IMR-90 (cell line): Measurements from ENCODE around the gene CPEB2. TPM values are rescaled to one million over a fixed set of nuclear protein-coding genes. Genes with fewer than 3 reads are reported as not detected.

Experiments
- ATAC-seq: fragments of 200-7000 bp; cut with Tn5 transposase; 2 replicates; pipeline ENCODE4 v1.9.1; 2020; ENCODE audit warnings: low read depth, mild to moderate bottlenecking, moderate library complexity
- BruUV-seq: library from RNA; stranded (reverse); fragments of 400-500 nt; replicated peaks from 2 replicates; lab custom pipeline; 2021; lab: Mats Ljungman, UMichigan
- CTCF ChIA-PET: fragments of 300-600 bp; formaldehyde crosslinking; extraction: SDS; loops from one replicate; lab custom pipeline; 2021; ENCODE audit warnings: antibody characterized with exemption; lab: Yijun Ruan, JAX
- POLR2A ChIA-PET: fragments of 300-600 bp; sonication (Branson Sonifier 250); formaldehyde crosslinking; loops from one replicate; lab custom pipeline; 2022; ENCODE audit warnings: antibody characterized with exemption; ENCODE audit not compliant: unreplicated experiment; lab: Charles Lee
- DNase-seq: peaks from one replicate; pipeline ENCODE4 v3.0.0; 2013
- H2AFZ ChIP-seq: replicated peaks from 2 replicates; pipeline ENCODE3; 2013; ENCODE audit warnings: low read length, mild to moderate bottlenecking; ENCODE audit not compliant: poor library complexity
- H2AK5ac ChIP-seq: 2 replicates; pipeline ENCODE4 v1.6.1; 2013; ENCODE audit warnings: low read depth, low read length, inconsistent platforms
- H2AK9ac ChIP-seq: replicated peaks from 2 replicates; pipeline ENCODE3; 2013; ENCODE audit warnings: mild to moderate bottlenecking, low read depth, low read length, moderate library complexity; ENCODE audit not compliant: poor library complexity
- H2BK120ac ChIP-seq: 2 replicates; pipeline ENCODE4 v1.6.1; 2013; ENCODE audit warnings: low read depth, low read length, inconsistent platforms
- H2BK15ac ChIP-seq: 3 replicates; pipeline ENCODE4 v1.6.1; 2013; ENCODE audit warnings: low read depth, low read length, inconsistent platforms
- H2BK20ac ChIP-seq: 2 replicates; pipeline ENCODE4 v1.6.1; 2013; ENCODE audit warnings: low read depth, mild to moderate bottlenecking, inconsistent platforms, low read length, moderate library complexity
- H2BK5ac ChIP-seq: 2 replicates; pipeline ENCODE4 v1.6.1; 2013; ENCODE audit warnings: mild to moderate bottlenecking, low read depth, low read length, inconsistent platforms; ENCODE audit not compliant: poor library complexity, severe bottlenecking
- H3K14ac ChIP-seq: replicated peaks from 2 replicates; pipeline ENCODE4 v1.6.1; 2013; ENCODE audit warnings: low read depth, low read length, inconsistent platforms
- H3K18ac ChIP-seq: 2 replicates; pipeline ENCODE4 v1.6.1; 2013; ENCODE audit warnings: low read depth, low read length, control low read depth
- H3K23ac ChIP-seq: 2 replicates; pipeline ENCODE4 v1.6.1; 2013; ENCODE audit warnings: low read depth, low read length, inconsistent platforms
- H3K27ac ChIP-seq: 2 replicates; pipeline ENCODE4 v1.5.1; 2013; ENCODE audit warnings: mild to moderate bottlenecking, control low read depth, low read length; ENCODE audit not compliant: insufficient read depth
- H3K27me3 ChIP-seq: 2 replicates; pipeline ENCODE4 v1.6.1; 2013; ENCODE audit warnings: low read length; ENCODE audit not compliant: control insufficient read depth, insufficient read depth
- H3K36me3 ChIP-seq: 2 replicates; pipeline ENCODE4 v1.6.1; 2013; ENCODE audit warnings: low read length, mixed read lengths; ENCODE audit not compliant: control insufficient read depth, insufficient read depth
- H3K4ac ChIP-seq: 2 replicates; pipeline ENCODE4 v1.6.1; 2013; ENCODE audit warnings: low read depth, low read length, inconsistent platforms
- H3K4me1 ChIP-seq: 2 replicates; pipeline ENCODE4 v1.6.1; 2013; ENCODE audit warnings: low read length, mixed read lengths; ENCODE audit not compliant: control insufficient read depth, insufficient read depth
- H3K4me2 ChIP-seq: 2 replicates; pipeline ENCODE4 v1.6.1; 2013; ENCODE audit warnings: low read depth, mild to moderate bottlenecking, control low read depth, low read length, moderate library complexity
- H3K4me3 ChIP-seq: 2 replicates; pipeline ENCODE4 v1.5.1; 2013; ENCODE audit warnings: low read depth, mild to moderate bottlenecking, control low read depth, low read length, moderate library complexity; ENCODE audit not compliant: insufficient read depth
- H3K56ac ChIP-seq: 2 replicates; pipeline ENCODE4 v1.6.1; 2013; ENCODE audit warnings: low read length, inconsistent platforms; ENCODE audit not compliant: insufficient read depth; ENCODE audit errors: extremely low read depth
- H3K79me1 ChIP-seq, 2 experiments: 2 replicates each; pipeline ENCODE4 v1.6.1; 2013; ENCODE audit warnings: low read length in 2 of 2, inconsistent platforms in 1 of 2, low read depth in 1 of 2
- H3K9ac ChIP-seq: 2 replicates; pipeline ENCODE4 v1.6.1; 2013; ENCODE audit warnings: low read depth, low read length, control low read depth
- H3K9me1 ChIP-seq: 2 replicates; pipeline ENCODE4 v1.6.1; 2013; ENCODE audit warnings: low read length, inconsistent platforms; ENCODE audit not compliant: insufficient read depth
- H3K9me3 ChIP-seq: 2 replicates; pipeline ENCODE4 v1.6.1; 2013; ENCODE audit warnings: low read length; ENCODE audit not compliant: control insufficient read depth, insufficient read depth
- H4K20me1 ChIP-seq: 2 replicates; pipeline ENCODE4 v1.6.1; 2013; ENCODE audit warnings: low read length, inconsistent platforms; ENCODE audit not compliant: insufficient read depth
- H4K5ac ChIP-seq: 2 replicates; pipeline ENCODE4 v1.6.1; 2013; ENCODE audit warnings: mild to moderate bottlenecking, low read depth, low read length, control low read depth
- H4K8ac ChIP-seq, 2 experiments: 2 replicates each; pipeline ENCODE4 v1.6.1; 2013; ENCODE audit warnings: low read depth in 2 of 2, low read length in 2 of 2, control low read depth in 1 of 2, inconsistent platforms in 1 of 2
- H4K91ac ChIP-seq: 2 replicates; pipeline ENCODE4 v1.6.1; 2013; ENCODE audit warnings: low read depth, low read length, inconsistent platforms; ENCODE audit not compliant: insufficient read depth
- BHLHE40 ChIP-seq: fragments of 150-350 bp; IDR thresholded peaks from 2 replicates; pipeline ENCODE4 v1.6.1; 2016; ENCODE audit warnings: mild to moderate bottlenecking, low read depth, low read length
- CEBPB ChIP-seq: IDR thresholded peaks from 2 replicates; pipeline ENCODE4 v1.6.1; 2012; ENCODE audit warnings: low read depth, low read length, improper control_type of control experiment
- CHD1 ChIP-seq: IDR thresholded peaks from 2 replicates; pipeline ENCODE4 v1.6.1; 2012; ENCODE audit warnings: low read depth, low read length, improper control_type of control experiment
- CTCF ChIP-seq: conservative IDR thresholded peaks from 2 replicates; pipeline ENCODE4 v1.5.1; 2012; ENCODE audit warnings: mild to moderate bottlenecking, low read depth, low read length, improper control_type of control experiment
- ELK1 ChIP-seq: fragments of 150-350 bp; IDR thresholded peaks from 2 replicates; pipeline ENCODE4 v1.6.1; 2016; ENCODE audit warnings: low read depth, mild to moderate bottlenecking, low read length, moderate library complexity, borderline replicate concordance
- FOS ChIP-seq: fragments of 150-350 bp; IDR thresholded peaks from 2 replicates; pipeline ENCODE4 v1.6.1; 2016; ENCODE audit warnings: low read depth, low read length
- MAFK ChIP-seq: IDR thresholded peaks from 2 replicates; pipeline ENCODE4 v1.6.1; 2012; ENCODE audit warnings: low read depth, low read length, improper control_type of control experiment
- MAZ ChIP-seq: IDR thresholded peaks from 2 replicates; pipeline ENCODE4 v1.6.1; 2012; ENCODE audit warnings: low read depth, mild to moderate bottlenecking, low read length, improper control_type of control experiment, moderate library complexity, borderline replicate concordance
- MXI1 ChIP-seq: IDR thresholded peaks from 2 replicates; pipeline ENCODE4 v1.6.1; 2012; ENCODE audit warnings: low read depth, mild to moderate bottlenecking, low read length, moderate library complexity, borderline replicate concordance
- NFE2L2 ChIP-seq: fragments of 150-350 bp; IDR thresholded peaks from 2 replicates; pipeline ENCODE4 v1.6.1; 2016; ENCODE audit warnings: low read depth, mild to moderate bottlenecking, low read length
- POLR2A ChIP-seq: IDR thresholded peaks from 2 replicates; pipeline ENCODE4 v1.6.1; 2012; ENCODE audit warnings: mild to moderate bottlenecking, low read depth, low read length
- RAD21 ChIP-seq: IDR thresholded peaks from 2 replicates; pipeline ENCODE4 v1.6.1; 2012; ENCODE audit warnings: low read length, improper control_type of control experiment
- RFX5 ChIP-seq: IDR thresholded peaks from 2 replicates; pipeline ENCODE4 v1.8.0; 2012; ENCODE audit warnings: low read depth, mild to moderate bottlenecking, low read length, moderate library complexity
- SMC3 ChIP-seq: fragments of 150-350 bp; IDR thresholded peaks from 2 replicates; pipeline ENCODE4 v1.6.1; 2016; ENCODE audit warnings: low read depth, mild to moderate bottlenecking, antibody characterized with exemption, low read length, moderate library complexity
- USF2 ChIP-seq: fragments of 150-350 bp; IDR thresholded peaks from 2 replicates; pipeline ENCODE4 v1.6.1; 2017; ENCODE audit warnings: mild to moderate bottlenecking, antibody characterized with exemption, low read length, low read depth
- WGBS, 2 experiments: methylation state at CpG; one replicate each; pipeline versions ENCODE4 v1.1.5 to v1.1.7; 2013; ENCODE audit warnings: missing lambda C conversion rate in 2 of 2; ENCODE audit not compliant: insufficient read length in 1 of 2; ENCODE audit errors: extremely low coverage in 2 of 2; 5-methylcytosine and 5-hydroxymethylcytosine counted together
- dilution Hi-C: fragments of 300-500 bp; cut with HindIII; formaldehyde crosslinking; loops from one replicate; pipeline ENCODE4 v1.14.3; 2018; ENCODE audit warnings: low sequenced_read_pairs; ENCODE audit not compliant: unreplicated experiment
- in situ Hi-C: fragments of 300-500 bp; cut with MboI; formaldehyde crosslinking; loops from 3 replicates; pipeline ENCODE4 v1.14.3; 2019; ENCODE audit warnings: low sequenced_read_pairs, inconsistent platforms, mixed read lengths
- intact Hi-C: fragments of 100-400 bp; cut with micrococcal nuclease; formaldehyde crosslinking; loops from 2 replicates; pipeline ENCODE4 v1.10.0; 2022
- polyA plus RNA-seq, 3 experiments: library from polyadenylated mRNA; depleted of rRNA; stranded (reverse); fragments of >200 nt; gene quantifications; 2 replicates each; pipeline ENCODE4 v1.2.3, GENCODE V29; 2012; ENCODE audit warnings: low replicate concordance in 1 of 3
- total RNA-seq: library from RNA; depleted of rRNA; stranded (reverse); fragments of >200 nt; gene quantifications from 2 replicates; pipeline ENCODE4 v1.2.3, GENCODE V29; 2012

Gene CPEB2
- total and polyA plus RNA-seq, 2 of the 4 experiments (the other 2 are of a cell fraction) = 10.6 to 12.0 TPM

- intact Hi-C loops = no loop called here
- Histone ChIP-seq H3K27ac (no peak overlapping the region), H3K23ac (no peak overlapping the region), H2BK20ac (no peak overlapping the region), H2BK5ac (peak overlapping the region; percentile 26), H3K9ac (no peak overlapping the region), H3K79me1 (peaks cover 14 to 38% of the 10 kb centered on the region in 2 experiments), H4K8ac (no peak overlapping the region), H3K18ac (no peak overlapping the region), H2AK9ac (no peak overlapping the region), H3K14ac (no peak overlapping the region), H3K4me2 (no peak overlapping the region; the same call in 1 of the 2 replicates), H2AK5ac (no peak overlapping the region), H3K27me3 (no peaks in the 10 kb centered on the region), H3K4me3 (no peak overlapping the region), H3K4me1 (peaks cover 5% of the 10 kb centered on the region; the same call in 1 of the 2 replicates), H3K36me3 (peaks cover 1% of the 10 kb centered on the region; the same call in 1 of the 2 replicates), H3K9me1 (peaks cover 5% of the 10 kb centered on the region; the same call in 1 of the 2 replicates), H3K4ac (no peak overlapping the region), H3K56ac (no peak overlapping the region), H4K91ac (no peak overlapping the region), H2BK15ac (no peak overlapping the region), H4K20me1 (peaks cover 7% of the 10 kb centered on the region; the same call in 1 of the 2 replicates), H3K9me3 (no peaks in the 10 kb centered on the region), H2AFZ (no peak overlapping the region), H2BK120ac (no peak overlapping the region), H4K5ac (no peak overlapping the region)
- DNase-seq (no peak), ATAC-seq (no peak)
- ChIA-PET CTCF (no interaction called here), POLR2A (interaction anchor here (0.5 kb wide), 1 partner anchor 122 kb away, joined by 11 read pairs; no protein-coding TSS in a partner anchor)
- BruUV-seq = no TSS peak
- WGBS, 2 experiments = no CpG with 5 or more reads among the region's 1 CpG
- in situ Hi-C loops = no loop called here
- dilution Hi-C loops = no loop called here
- TF ChIP-seq CEBPB = no peak
- no peak for TF ChIP-seq RAD21
- TF ChIP-seq CHD1 = no peak
- TF ChIP-seq BHLHE40 = no peak
- no peak for TF ChIP-seq MXI1
- TF ChIP-seq RFX5 = no peak
- no peak for TF ChIP-seq POLR2A
- TF ChIP-seq MAFK = no peak
- TF ChIP-seq NFE2L2 = no peak
- TF ChIP-seq USF2 = no peak
- no peak for TF ChIP-seq MAZ
- TF ChIP-seq CTCF = no peak
- no peak for TF ChIP-seq SMC3
- TF ChIP-seq ELK1 = no peak
- TF ChIP-seq FOS = no peak
These were observed 25.7 kb downstream of the CPEB2 start for GRCh38 chr4:15027921-15028435.
